Keratinocyte (primary cell): Measurements from ENCODE around the gene CFAP57. TPM values are rescaled to one million over a fixed set of nuclear protein-coding genes. Genes with fewer than 3 reads are reported as not detected.
"Not testable (repeated sequence)": the region's sequence is repeated elsewhere in the genome, so short reads cannot be mapped to it uniquely, and the experiment has no call there.

ENCODE experiments used
- DNase-seq: peaks from one replicate; pipeline ENCODE4 v3.0.0-alpha.2; 2011; ENCODE audit warnings: low read depth, missing footprints, low spot score
- FAIRE-seq: peaks from 2 replicates; lab custom pipeline; 2011; peaks lifted over from hg19 to GRCh38; lab: Jason Lieb, UNC
- H2AFZ ChIP-seq: 2 replicates; pipeline ENCODE4 v1.6.0; 2012; ENCODE audit warnings: low read length, control low read depth, inconsistent platforms; ENCODE audit not compliant: control insufficient read depth
- H3K27ac ChIP-seq: 2 replicates; pipeline ENCODE4 v1.5.1; 2011; ENCODE audit warnings: low read length; ENCODE audit not compliant: control insufficient read depth, insufficient read depth
- H3K27me3 ChIP-seq: 3 replicates; pipeline ENCODE4 v1.6.0; 2011; ENCODE audit warnings: low read length; ENCODE audit not compliant: control insufficient read depth, insufficient read depth; ENCODE audit errors: extremely low read depth
- H3K36me3 ChIP-seq, 2 experiments: 2 replicates in 1 of 2; 3 replicates in 1 of 2; pipeline ENCODE4 v1.5.1; 2011; ENCODE audit warnings: low read length in 2 of 2, mild to moderate bottlenecking in 1 of 2; ENCODE audit not compliant: control insufficient read depth in 2 of 2, insufficient read depth in 2 of 2; ENCODE audit errors: extremely low read depth in 1 of 2
- H3K4me1 ChIP-seq: 3 replicates; pipeline ENCODE4 v1.5.1; 2011; ENCODE audit warnings: low read length; ENCODE audit not compliant: control insufficient read depth, insufficient read depth; ENCODE audit errors: extremely low read depth
- H3K4me2 ChIP-seq: 3 replicates; pipeline ENCODE4 v1.6.0; 2011; ENCODE audit warnings: low read depth, low read length; ENCODE audit not compliant: control insufficient read depth, insufficient read depth; ENCODE audit errors: extremely low read depth
- H3K4me3 ChIP-seq, 3 experiments: fragments of 200-600 bp in 1 of 3; sonication (generic) in 1 of 3; 2 replicates in 2 of 3; 3 replicates in 1 of 3; pipeline ENCODE4 v1.5.1; 2011 to 2016; ENCODE audit warnings: low read length in 3 of 3, mild to moderate bottlenecking in 3 of 3, control low read depth in 2 of 3, inconsistent platforms in 1 of 3, low read depth in 1 of 3, mixed read lengths in 1 of 3, mixed run types in 1 of 3, moderate library complexity in 1 of 3; ENCODE audit not compliant: control insufficient read depth in 2 of 3, insufficient read depth in 2 of 3; ENCODE audit errors: extremely low read depth in 1 of 3
- H3K79me2 ChIP-seq: 2 replicates; pipeline ENCODE4 v1.6.0; 2012; ENCODE audit warnings: low read length; ENCODE audit not compliant: control insufficient read depth, insufficient read depth
- H3K9ac ChIP-seq: 3 replicates; pipeline ENCODE4 v1.6.0; 2011; ENCODE audit warnings: low read length; ENCODE audit not compliant: control insufficient read depth, insufficient read depth; ENCODE audit errors: extremely low read depth
- H3K9me1 ChIP-seq: 3 replicates; pipeline ENCODE4 v1.6.0; 2011; ENCODE audit warnings: low read length; ENCODE audit not compliant: control insufficient read depth, insufficient read depth; ENCODE audit errors: extremely low read depth
- H3K9me3 ChIP-seq: 2 replicates; pipeline ENCODE4 v1.5.1; 2012; ENCODE audit warnings: low read depth, low read length; ENCODE audit not compliant: control insufficient read depth
- H4K20me1 ChIP-seq: 3 replicates; pipeline ENCODE4 v1.6.0; 2011; ENCODE audit warnings: low read length; ENCODE audit not compliant: control insufficient read depth, insufficient read depth; ENCODE audit errors: extremely low read depth
- EZH2 ChIP-seq: IDR thresholded peaks from one replicate; pipeline ENCODE4 v1.6.1; 2012; ENCODE audit warnings: inconsistent platforms, mild to moderate bottlenecking, low read length, moderate library complexity
- dilution Hi-C: fragments of 300-500 bp; cut with MboI; formaldehyde crosslinking; loops from one replicate; pipeline ENCODE4 v1.7.0; 2020; ENCODE audit warnings: low sequenced_read_pairs; ENCODE audit not compliant: extremely low pct_ligation_motif_present
- polyA plus RNA-seq, 5 experiments: library from polyadenylated mRNA; depleted of rRNA in 3 of 5; stranded (reverse) in 3 of 5; stranded (forward) in 1 of 5; unstranded in 1 of 5; fragments of >200 nt; gene quantifications; 1 replicate in 1 of 5; 2 replicates in 3 of 5; 3 replicates in 1 of 5; pipeline versions ENCODE4 v1.2.1 to v1.2.3, GENCODE V29; 2011 to 2012; ENCODE audit warnings: missing spikeins in 2 of 5, low read depth in 1 of 5, low replicate concordance in 1 of 5
- TF ChIP-seq, protein P1 (sequence below), 3 experiments: IDR thresholded peaks in 1 of 3; conservative IDR thresholded peaks in 1 of 3; optimal IDR thresholded peaks in 1 of 3; 2 replicates in 2 of 3; 3 replicates in 1 of 3; pipeline versions ENCODE3 to v1.5.1; 2011; ENCODE audit warnings: low read length in 3 of 3, mild to moderate bottlenecking in 3 of 3, moderate library complexity in 2 of 3, control low read depth in 1 of 3, inconsistent platforms in 1 of 3; ENCODE audit not compliant: insufficient read depth in 2 of 3; ENCODE audit errors: extremely low read depth in 1 of 3

The CFAP57 gene
- polyA plus RNA-seq, 1 donor (not counting 4 experiments of a cell fraction or from before 2014, with no cell fraction given) = 0.39 TPM

- H4K20me1 ChIP-seq = no peaks in the 10 kb centered on the region
- H3K4me2 ChIP-seq = peak overlapping the region; percentile 39
- H3K4me1 ChIP-seq = peaks cover 20% of the 10 kb centered on the region
- TF ChIP-seq EZH2 = no peak
- TF ChIP-seq, protein P1, sequence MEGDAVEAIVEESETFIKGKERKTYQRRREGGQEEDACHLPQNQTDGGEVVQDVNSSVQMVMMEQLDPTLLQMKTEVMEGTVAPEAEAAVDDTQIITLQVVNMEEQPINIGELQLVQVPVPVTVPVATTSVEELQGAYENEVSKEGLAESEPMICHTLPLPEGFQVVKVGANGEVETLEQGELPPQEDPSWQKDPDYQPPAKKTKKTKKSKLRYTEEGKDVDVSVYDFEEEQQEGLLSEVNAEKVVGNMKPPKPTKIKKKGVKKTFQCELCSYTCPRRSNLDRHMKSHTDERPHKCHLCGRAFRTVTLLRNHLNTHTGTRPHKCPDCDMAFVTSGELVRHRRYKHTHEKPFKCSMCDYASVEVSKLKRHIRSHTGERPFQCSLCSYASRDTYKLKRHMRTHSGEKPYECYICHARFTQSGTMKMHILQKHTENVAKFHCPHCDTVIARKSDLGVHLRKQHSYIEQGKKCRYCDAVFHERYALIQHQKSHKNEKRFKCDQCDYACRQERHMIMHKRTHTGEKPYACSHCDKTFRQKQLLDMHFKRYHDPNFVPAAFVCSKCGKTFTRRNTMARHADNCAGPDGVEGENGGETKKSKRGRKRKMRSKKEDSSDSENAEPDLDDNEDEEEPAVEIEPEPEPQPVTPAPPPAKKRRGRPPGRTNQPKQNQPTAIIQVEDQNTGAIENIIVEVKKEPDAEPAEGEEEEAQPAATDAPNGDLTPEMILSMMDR (optimal IDR thresholded peaks at IDR 0.05 in 1 of 3, IDR thresholded peaks at IDR 0.05 in 1 of 3, conservative IDR thresholded peaks at IDR 0.05 in 1 of 3; ENCODE audit: extremely low read depth in 1 of 3, insufficient read depth in 2 of 3, low read length in 3 of 3) = no peak
- dilution Hi-C loops = no loop called here
- H3K9me1 ChIP-seq = no peaks in the 10 kb centered on the region
- H2AFZ ChIP-seq = peak overlapping the region; percentile 27
- FAIRE-seq (peak; percentile 84), DNase-seq (no peak)
- no peaks in the 10 kb centered on the region for H3K9me3 ChIP-seq
- no peaks in the 10 kb centered on the region for H3K27me3 ChIP-seq
- peak overlapping the region; percentile 38 for H3K27ac ChIP-seq
- H3K79me2 ChIP-seq = no peaks in the 10 kb centered on the region
- H3K4me3 ChIP-seq = no peak overlapping the region
- H3K9ac ChIP-seq = no peak overlapping the region
- H3K36me3 ChIP-seq = no peaks in the 10 kb centered on the region
These were observed 36.0 kb upstream of the CFAP57 start for GRCh38 chr1:43135857-43136781.

DNA sequence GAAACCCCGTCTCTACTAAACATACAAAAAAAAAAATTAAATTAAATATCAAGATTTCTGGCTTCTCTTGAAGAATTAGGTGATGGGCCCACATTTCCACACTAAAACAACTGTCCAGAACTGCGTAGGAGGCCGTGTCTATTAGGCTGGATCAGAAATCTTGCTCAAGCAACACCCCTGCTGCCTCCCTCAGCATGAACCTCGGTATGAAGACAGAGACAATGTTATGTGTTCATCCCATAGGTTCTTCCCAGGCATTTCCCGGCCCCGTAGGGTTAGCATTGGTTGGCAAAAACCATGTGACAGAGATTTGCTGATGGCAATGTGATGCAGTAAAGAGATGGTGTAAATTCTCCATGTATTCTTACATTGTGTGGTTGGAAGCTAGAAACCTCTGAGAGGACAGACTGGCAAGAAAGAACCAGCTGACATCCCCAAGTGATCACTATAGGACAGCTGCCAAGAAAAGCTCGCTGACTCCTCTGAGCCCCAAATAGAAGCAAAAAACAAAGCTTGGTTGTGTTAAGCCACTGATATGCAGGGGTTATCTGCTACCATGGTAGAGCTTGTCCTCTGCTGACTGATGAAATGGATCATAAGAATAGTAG, 34.6 kb upstream of the CFAP57 start:
- H3K9me1 ChIP-seq = no peaks in the 10 kb centered on the region
- no peak overlapping the region for H3K9ac ChIP-seq
- H3K4me1 ChIP-seq = peaks cover 20% of the 10 kb centered on the region
- H3K9me3 ChIP-seq = no peaks in the 10 kb centered on the region
- H3K36me3 ChIP-seq = no peaks in the 10 kb centered on the region
- H3K4me3 ChIP-seq = no peak overlapping the region
- FAIRE-seq (peak; percentile 20), DNase-seq (no peak)
- no peak overlapping the region for H2AFZ ChIP-seq
- no peaks in the 10 kb centered on the region for H3K79me2 ChIP-seq
- no peak for TF ChIP-seq EZH2
- TF ChIP-seq, protein P1 (optimal IDR thresholded peaks at IDR 0.05 in 1 of 3, IDR thresholded peaks at IDR 0.05 in 1 of 3, conservative IDR thresholded peaks at IDR 0.05 in 1 of 3; ENCODE audit: extremely low read depth in 1 of 3, insufficient read depth in 2 of 3, low read length in 3 of 3) = no peak
- H4K20me1 ChIP-seq = no peaks in the 10 kb centered on the region
- no peak overlapping the region for H3K4me2 ChIP-seq
- dilution Hi-C loops = no loop called here
- H3K27ac ChIP-seq = no peak overlapping the region
- H3K27me3 ChIP-seq = no peaks in the 10 kb centered on the region

GRCh38 chr1:43139295-43139694, 32.8 kb upstream of the CFAP57 start:
- H3K9ac ChIP-seq, H3K27me3 ChIP-seq, H3K4me3 ChIP-seq, FAIRE-seq, H3K4me2 ChIP-seq, H3K27ac ChIP-seq, H3K9me3 ChIP-seq, dilution Hi-C loops, H2AFZ ChIP-seq, H3K36me3 ChIP-seq, H4K20me1 ChIP-seq, H3K79me2 ChIP-seq, H3K9me1 ChIP-seq, DNase-seq: not testable (repeated sequence)
- H3K4me1 ChIP-seq = peaks cover 22% of the 10 kb centered on the region
